HCT116 (cell line): ENCODE measurements around the gene NMNAT3.

ENCODE experiments used
- POLR2AphosphoS5 ChIP-seq: IDR thresholded peaks from 2 replicates; pipeline ENCODE4 v1.6.1; 2011; ENCODE audit warnings: mild to moderate bottlenecking, low read depth, low read length, moderate library complexity
- ZNF274 ChIP-seq: fragments of 200-500 bp; sonication (Bioruptor generic); IDR thresholded peaks from 2 replicates; pipeline ENCODE4 v1.6.1; 2014; ENCODE audit warnings: mild to moderate bottlenecking, low read depth, low read length, inconsistent platforms
- TF ChIP-seq, protein P1 (sequence below), 3 experiments: fragments of 200-600 bp in 1 of 3; sonication (generic) in 1 of 3; IDR thresholded peaks in 2 of 3; conservative IDR thresholded peaks in 1 of 3; 2 replicates each; pipeline ENCODE4 v1.5.1; 2012 to 2017; ENCODE audit warnings: low read depth in 2 of 3, low read length in 2 of 3, antibody characterized with exemption in 1 of 3, borderline replicate concordance in 1 of 3, control low read depth in 1 of 3, mild to moderate bottlenecking in 1 of 3, mixed read lengths in 1 of 3, mixed run types in 1 of 3, moderate library complexity in 1 of 3; ENCODE audit not compliant: insufficient read depth in 1 of 3

DNA sequence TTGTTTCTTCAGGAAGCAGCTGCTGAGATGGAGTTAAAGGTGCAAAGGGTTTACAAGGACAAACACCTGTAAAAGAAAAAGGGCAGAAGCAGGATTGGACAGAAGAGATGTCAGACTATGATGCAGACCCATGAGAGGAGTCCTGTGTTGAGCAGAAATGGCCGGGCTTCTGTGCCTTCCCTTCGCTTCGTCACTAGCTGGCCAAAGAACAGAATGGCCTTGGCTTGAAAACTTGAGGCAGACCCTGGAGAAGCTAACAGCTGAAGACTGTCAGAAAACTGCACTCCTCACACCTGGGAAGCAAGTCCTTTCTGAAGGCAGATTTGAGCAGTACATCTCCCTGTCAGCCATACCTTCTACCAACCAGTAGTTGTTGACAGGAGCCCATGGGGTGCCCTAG is 8.4 kb upstream of the NMNAT3 start:
- TF ChIP-seq POLR2AphosphoS5 = no peak
- TF ChIP-seq, protein P1, sequence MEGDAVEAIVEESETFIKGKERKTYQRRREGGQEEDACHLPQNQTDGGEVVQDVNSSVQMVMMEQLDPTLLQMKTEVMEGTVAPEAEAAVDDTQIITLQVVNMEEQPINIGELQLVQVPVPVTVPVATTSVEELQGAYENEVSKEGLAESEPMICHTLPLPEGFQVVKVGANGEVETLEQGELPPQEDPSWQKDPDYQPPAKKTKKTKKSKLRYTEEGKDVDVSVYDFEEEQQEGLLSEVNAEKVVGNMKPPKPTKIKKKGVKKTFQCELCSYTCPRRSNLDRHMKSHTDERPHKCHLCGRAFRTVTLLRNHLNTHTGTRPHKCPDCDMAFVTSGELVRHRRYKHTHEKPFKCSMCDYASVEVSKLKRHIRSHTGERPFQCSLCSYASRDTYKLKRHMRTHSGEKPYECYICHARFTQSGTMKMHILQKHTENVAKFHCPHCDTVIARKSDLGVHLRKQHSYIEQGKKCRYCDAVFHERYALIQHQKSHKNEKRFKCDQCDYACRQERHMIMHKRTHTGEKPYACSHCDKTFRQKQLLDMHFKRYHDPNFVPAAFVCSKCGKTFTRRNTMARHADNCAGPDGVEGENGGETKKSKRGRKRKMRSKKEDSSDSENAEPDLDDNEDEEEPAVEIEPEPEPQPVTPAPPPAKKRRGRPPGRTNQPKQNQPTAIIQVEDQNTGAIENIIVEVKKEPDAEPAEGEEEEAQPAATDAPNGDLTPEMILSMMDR (IDR thresholded peaks at IDR 0.05 in 2 of 3, conservative IDR thresholded peaks at IDR 0.05 in 1 of 3; ENCODE audit: borderline replicate concordance in 1 of 3, insufficient read depth in 1 of 3, low read depth in 2 of 3, low read length in 2 of 3) = no peak
- TF ChIP-seq ZNF274 = no peak
